HepG2 (cell line): ENCODE results near the gene BACE1-AS. TPM values are rescaled to one million over a fixed set of nuclear protein-coding genes. Genes with fewer than 3 reads are reported as not detected.

Experiments
- AHR ChIP-seq: IDR thresholded peaks from 2 replicates; pipeline ENCODE4 v1.6.1; 2018; ENCODE audit warnings: missing genetic modification reagents, missing compliant biosample characterization
- CBX2 ChIP-seq, 2 experiments: fragments of 200-600 bp in 1 of 2; sonication (generic); formaldehyde crosslinking in 1 of 2; IDR thresholded peaks; 2 replicates each; pipeline versions ENCODE4 v1.7.0 to v1.8.1; 2018 to 2022; ENCODE audit warnings: low read depth in 2 of 2, low read length in 1 of 2, mild to moderate bottlenecking in 1 of 2, missing genetic modification reagents in 1 of 2
- ELF4 ChIP-seq: sonication (generic); formaldehyde crosslinking; IDR thresholded peaks from 2 replicates; pipeline ENCODE4 v1.5.0; 2020; ENCODE audit warnings: missing genetic modification reagents, mild to moderate bottlenecking, moderate library complexity, borderline replicate concordance
- HMGXB3 ChIP-seq: sonication (generic); formaldehyde crosslinking; IDR thresholded peaks from 2 replicates; pipeline ENCODE4 v1.4.0; 2020; ENCODE audit warnings: missing genetic modification reagents, borderline replicate concordance
- HOXA5 ChIP-seq: sonication (generic); formaldehyde crosslinking; IDR thresholded peaks from 2 replicates; pipeline ENCODE4 v1.4.0; 2020; ENCODE audit warnings: missing genetic modification reagents
- IKZF4 ChIP-seq: sonication (generic); formaldehyde crosslinking; IDR thresholded peaks from 2 replicates; pipeline ENCODE4 v1.5.1; 2020; ENCODE audit warnings: borderline replicate concordance, mild to moderate bottlenecking, low read depth, missing genetic modification reagents; ENCODE audit errors: not compliant biosample characterization
- KMT2A ChIP-seq: sonication (generic); formaldehyde crosslinking; IDR thresholded peaks from 2 replicates; pipeline ENCODE4 v1.4.0; 2020; ENCODE audit warnings: missing genetic modification reagents
- MBNL3 ChIP-seq: fragments of 250-450 bp; sonication (Bioruptor Pico); conservative IDR thresholded peaks from 2 replicates; pipeline ENCODE4 v1.8.0; 2022; ENCODE audit warnings: mild to moderate bottlenecking, inconsistent platforms
- PCBP2 ChIP-seq: fragments of 200-400 bp; formaldehyde crosslinking; optimal IDR thresholded peaks from 2 replicates; pipeline ENCODE3; 2018; ENCODE audit warnings: low read length, low read depth; ENCODE audit not compliant: poor library complexity, severe bottlenecking
- RARA ChIP-seq: IDR thresholded peaks from 2 replicates; pipeline ENCODE4 v1.6.1; 2016; ENCODE audit warnings: missing genetic modification reagents, missing compliant biosample characterization
- SP5 ChIP-seq: IDR thresholded peaks from 2 replicates; pipeline ENCODE4 v1.6.1; 2016; ENCODE audit warnings: low read depth, borderline replicate concordance
- SRSF1 ChIP-seq: fragments of 200-400 bp; formaldehyde crosslinking; optimal IDR thresholded peaks from 2 replicates; pipeline ENCODE3; 2017; ENCODE audit warnings: mild to moderate bottlenecking, low read depth, low read length, moderate library complexity
- TARDBP ChIP-seq: sonication (generic); formaldehyde crosslinking; IDR thresholded peaks from 2 replicates; pipeline ENCODE4 v1.8.0; 2022; ENCODE audit warnings: mild to moderate bottlenecking, missing genetic modification reagents
- TERF1 ChIP-seq: sonication (generic); formaldehyde crosslinking; IDR thresholded peaks from 2 replicates; pipeline ENCODE4 v1.8.0; 2022; ENCODE audit warnings: mild to moderate bottlenecking, missing genetic modification reagents, moderate library complexity
- ZBTB42 ChIP-seq: sonication (generic); formaldehyde crosslinking; IDR thresholded peaks from 2 replicates; pipeline ENCODE4 v1.5.0; 2020; ENCODE audit warnings: mild to moderate bottlenecking, missing genetic modification reagents
- ZNF10 ChIP-seq: sonication (generic); formaldehyde crosslinking; IDR thresholded peaks from 2 replicates; pipeline ENCODE4 v1.4.0; 2020; ENCODE audit warnings: mild to moderate bottlenecking, low read depth, missing genetic modification reagents, borderline replicate concordance
- ZNF567 ChIP-seq: sonication (generic); formaldehyde crosslinking; IDR thresholded peaks from 2 replicates; pipeline ENCODE4 v1.8.1; 2023; ENCODE audit warnings: mild to moderate bottlenecking, missing genetic modification reagents, borderline replicate concordance
- ZSCAN30 ChIP-seq: sonication (generic); formaldehyde crosslinking; IDR thresholded peaks from 2 replicates; pipeline ENCODE4 v1.5.0; 2020; ENCODE audit warnings: mild to moderate bottlenecking, missing genetic modification reagents
- polyA plus RNA-seq, 8 experiments: library from polyadenylated mRNA; depleted of rRNA in 3 of 8; stranded (reverse) in 7 of 8; unstranded in 1 of 8; fragments of >200 nt; fragmentation: Illumina TruSeq in 4 of 8; extraction: Trizol in 4 of 8; gene quantifications; 2 replicates each; pipeline versions ENCODE4 v1.2.1 to v1.2.3, GENCODE V29; 2011 to 2016; ENCODE audit warnings: low read depth in 4 of 8, missing spikeins in 1 of 8, mixed read lengths in 1 of 8; ENCODE audit not compliant: insufficient read depth in 1 of 8
- total RNA-seq, 5 experiments: library from RNA; depleted of rRNA; stranded (reverse); fragments of >200 nt; fragmentation: Illumina TruSeq; extraction: Trizol; gene quantifications; 2 replicates each; pipeline ENCODE4 v1.2.3, GENCODE V29; 2016; ENCODE audit warnings: low read depth in 1 of 5
- TF ChIP-seq, protein P1 (sequence below): sonication (generic); formaldehyde crosslinking; IDR thresholded peaks from 2 replicates; pipeline ENCODE4 v1.4.0; 2020; ENCODE audit warnings: missing genetic modification reagents
- TF ChIP-seq, protein P2 (sequence below): sonication (generic); formaldehyde crosslinking; IDR thresholded peaks from 2 replicates; pipeline ENCODE4 v1.4.0; 2020; ENCODE audit warnings: missing genetic modification reagents, mild to moderate bottlenecking, borderline replicate concordance

Gene BACE1-AS
- total and polyA plus RNA-seq, 2 of the 13 experiments (the other 11 are each of a cell fraction or from before 2014, with no cell fraction given) = 2.0 to 3.9 TPM

- TF ChIP-seq HMGXB3 (no peak), SRSF1 (no peak), ZNF567 (no peak), ELF4 (CRISPR knock-in tag) (no peak), AHR (CRISPR knock-in tag) (no peak), KMT2A (no peak), CBX2 (IDR thresholded peaks at IDR 0.05; ENCODE audit: low read depth, low read length) (no peak), CBX2 (CRISPR knock-in tag; IDR thresholded peaks at IDR 0.05; ENCODE audit: low read depth) (no peak), PCBP2 (no peak), SP5 (CRISPR knock-in tag) (peak; percentile 20; the same call in 1 of the 2 replicates), RARA (CRISPR knock-in tag) (peak; percentile 99), IKZF4 (CRISPR knock-in tag) (no peak), HOXA5 (CRISPR knock-in tag) (no peak), MBNL3 (no peak), ZNF10 (CRISPR knock-in tag) (no peak), ZBTB42 (CRISPR knock-in tag) (no peak), ZSCAN30 (CRISPR knock-in tag) (no peak), TERF1 (CRISPR knock-in tag) (no peak), TARDBP (0 out of 2 replicates have a peak, but pooled peaks have one; percentile 32)
- TF ChIP-seq, protein P1, sequence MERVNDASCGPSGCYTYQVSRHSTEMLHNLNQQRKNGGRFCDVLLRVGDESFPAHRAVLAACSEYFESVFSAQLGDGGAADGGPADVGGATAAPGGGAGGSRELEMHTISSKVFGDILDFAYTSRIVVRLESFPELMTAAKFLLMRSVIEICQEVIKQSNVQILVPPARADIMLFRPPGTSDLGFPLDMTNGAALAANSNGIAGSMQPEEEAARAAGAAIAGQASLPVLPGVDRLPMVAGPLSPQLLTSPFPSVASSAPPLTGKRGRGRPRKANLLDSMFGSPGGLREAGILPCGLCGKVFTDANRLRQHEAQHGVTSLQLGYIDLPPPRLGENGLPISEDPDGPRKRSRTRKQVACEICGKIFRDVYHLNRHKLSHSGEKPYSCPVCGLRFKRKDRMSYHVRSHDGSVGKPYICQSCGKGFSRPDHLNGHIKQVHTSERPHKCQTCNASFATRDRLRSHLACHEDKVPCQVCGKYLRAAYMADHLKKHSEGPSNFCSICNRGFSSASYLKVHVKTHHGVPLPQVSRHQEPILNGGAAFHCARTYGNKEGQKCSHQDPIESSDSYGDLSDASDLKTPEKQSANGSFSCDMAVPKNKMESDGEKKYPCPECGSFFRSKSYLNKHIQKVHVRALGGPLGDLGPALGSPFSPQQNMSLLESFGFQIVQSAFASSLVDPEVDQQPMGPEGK (CRISPR knock-in tag) = peak; percentile 75
- TF ChIP-seq, protein P2, sequence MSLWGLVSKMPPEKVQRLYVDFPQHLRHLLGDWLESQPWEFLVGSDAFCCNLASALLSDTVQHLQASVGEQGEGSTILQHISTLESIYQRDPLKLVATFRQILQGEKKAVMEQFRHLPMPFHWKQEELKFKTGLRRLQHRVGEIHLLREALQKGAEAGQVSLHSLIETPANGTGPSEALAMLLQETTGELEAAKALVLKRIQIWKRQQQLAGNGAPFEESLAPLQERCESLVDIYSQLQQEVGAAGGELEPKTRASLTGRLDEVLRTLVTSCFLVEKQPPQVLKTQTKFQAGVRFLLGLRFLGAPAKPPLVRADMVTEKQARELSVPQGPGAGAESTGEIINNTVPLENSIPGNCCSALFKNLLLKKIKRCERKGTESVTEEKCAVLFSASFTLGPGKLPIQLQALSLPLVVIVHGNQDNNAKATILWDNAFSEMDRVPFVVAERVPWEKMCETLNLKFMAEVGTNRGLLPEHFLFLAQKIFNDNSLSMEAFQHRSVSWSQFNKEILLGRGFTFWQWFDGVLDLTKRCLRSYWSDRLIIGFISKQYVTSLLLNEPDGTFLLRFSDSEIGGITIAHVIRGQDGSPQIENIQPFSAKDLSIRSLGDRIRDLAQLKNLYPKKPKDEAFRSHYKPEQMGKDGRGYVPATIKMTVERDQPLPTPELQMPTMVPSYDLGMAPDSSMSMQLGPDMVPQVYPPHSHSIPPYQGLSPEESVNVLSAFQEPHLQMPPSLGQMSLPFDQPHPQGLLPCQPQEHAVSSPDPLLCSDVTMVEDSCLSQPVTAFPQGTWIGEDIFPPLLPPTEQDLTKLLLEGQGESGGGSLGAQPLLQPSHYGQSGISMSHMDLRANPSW (CRISPR knock-in tag) = no peak
These were observed 12.0 kb downstream of the BACE1-AS start (continued) for GRCh38 chr11:117303101-117303500.
